Neural crest cell (in vitro differentiated cells): ENCODE measurements around the gene XRRA1. TPM values are rescaled to one million over a fixed set of nuclear protein-coding genes. Genes with fewer than 3 reads are reported as not detected.

Experiments used
- DNase-seq: peaks from one replicate; pipeline ENCODE4 v3.0.0; 2021; ENCODE audit warnings: low read depth, mixed read lengths, low spot score
- H3K27ac Mint-ChIP-seq: one replicate; pipeline ENCODE4 v1.8.0; 2021; ENCODE audit warnings: mild to moderate bottlenecking, mixed read lengths; ENCODE audit not compliant: unreplicated experiment
- H3K27me3 Mint-ChIP-seq: 2 replicates; pipeline ENCODE4 v1.8.0; 2021; ENCODE audit warnings: low read depth, mild to moderate bottlenecking, mixed read lengths
- H3K36me3 Mint-ChIP-seq: 2 replicates; pipeline ENCODE4 v1.8.0; 2021; ENCODE audit warnings: low read depth, mild to moderate bottlenecking, mixed read lengths
- H3K4me1 Mint-ChIP-seq: 2 replicates; pipeline ENCODE4 v1.8.0; 2021; ENCODE audit warnings: mixed read lengths
- H3K4me3 Mint-ChIP-seq: one replicate; pipeline ENCODE4 v1.8.0; 2021; ENCODE audit warnings: mild to moderate bottlenecking, mixed read lengths
- H3K9me3 Mint-ChIP-seq: 2 replicates; pipeline ENCODE4 v1.8.0; 2021; ENCODE audit warnings: mixed read lengths
- total RNA-seq: library from RNA; stranded (reverse); gene quantifications from 2 replicates; pipeline ENCODE4 v1.2.1, GENCODE V29; 2021
- TF ChIP-seq, protein P1 (sequence below): fragments of 200-600 bp; sonication (generic); conservative IDR thresholded peaks from 2 replicates; pipeline ENCODE4 v1.5.0; 2021; ENCODE audit warnings: antibody characterized with exemption, mild to moderate bottlenecking

Gene XRRA1
- total RNA-seq, 1 donor from 2014 or later = 8.3 TPM

DNA sequence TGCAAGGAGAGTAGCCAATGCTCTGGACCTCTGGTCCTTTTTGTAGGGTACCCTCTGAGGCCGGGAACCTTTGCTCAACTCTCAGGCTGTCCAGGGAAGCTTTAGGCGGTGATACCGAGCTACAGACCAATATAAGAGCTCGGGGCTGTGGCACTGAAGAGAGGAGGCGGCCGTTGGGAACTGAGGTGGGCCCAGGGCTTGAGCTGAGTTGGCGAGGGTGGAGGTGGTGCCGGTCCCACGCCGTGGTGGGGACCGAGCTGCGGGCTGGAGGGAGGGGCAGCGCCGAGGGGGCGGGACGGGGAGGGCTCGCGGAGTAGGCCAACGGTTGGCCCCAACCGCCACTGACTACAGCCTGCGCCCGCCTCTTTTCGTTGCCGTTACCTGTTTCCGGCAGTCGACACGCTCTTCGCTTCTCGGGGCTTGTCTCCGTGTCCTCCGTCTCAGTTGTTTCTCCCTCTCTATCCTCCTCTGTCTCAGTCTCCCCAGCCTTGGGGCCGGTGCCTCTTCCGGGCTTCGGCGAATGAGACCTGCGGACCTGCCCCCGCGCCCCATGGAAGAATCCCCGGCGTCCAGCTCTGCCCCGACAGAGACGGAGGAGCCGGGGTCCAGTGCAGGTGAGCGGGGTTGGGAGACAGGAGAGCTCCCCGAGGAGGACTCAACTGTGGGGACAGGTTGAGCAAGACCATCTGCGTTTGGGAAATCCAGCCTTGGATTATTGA lies 39.8 kb upstream of the XRRA1 start, which contains the start of gene NEU3:
Gene NEU3, plus strand, starts transcription at position 393 of the 719 bp plus-strand sequence. Its CDS starts 128 bp downstream, at position 521.
- H3K9me3 Mint-ChIP-seq = no peaks in the 10 kb centered on the region
- TF ChIP-seq, protein P1, sequence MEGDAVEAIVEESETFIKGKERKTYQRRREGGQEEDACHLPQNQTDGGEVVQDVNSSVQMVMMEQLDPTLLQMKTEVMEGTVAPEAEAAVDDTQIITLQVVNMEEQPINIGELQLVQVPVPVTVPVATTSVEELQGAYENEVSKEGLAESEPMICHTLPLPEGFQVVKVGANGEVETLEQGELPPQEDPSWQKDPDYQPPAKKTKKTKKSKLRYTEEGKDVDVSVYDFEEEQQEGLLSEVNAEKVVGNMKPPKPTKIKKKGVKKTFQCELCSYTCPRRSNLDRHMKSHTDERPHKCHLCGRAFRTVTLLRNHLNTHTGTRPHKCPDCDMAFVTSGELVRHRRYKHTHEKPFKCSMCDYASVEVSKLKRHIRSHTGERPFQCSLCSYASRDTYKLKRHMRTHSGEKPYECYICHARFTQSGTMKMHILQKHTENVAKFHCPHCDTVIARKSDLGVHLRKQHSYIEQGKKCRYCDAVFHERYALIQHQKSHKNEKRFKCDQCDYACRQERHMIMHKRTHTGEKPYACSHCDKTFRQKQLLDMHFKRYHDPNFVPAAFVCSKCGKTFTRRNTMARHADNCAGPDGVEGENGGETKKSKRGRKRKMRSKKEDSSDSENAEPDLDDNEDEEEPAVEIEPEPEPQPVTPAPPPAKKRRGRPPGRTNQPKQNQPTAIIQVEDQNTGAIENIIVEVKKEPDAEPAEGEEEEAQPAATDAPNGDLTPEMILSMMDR = no peak
- peaks cover 15% of the 10 kb centered on the region for H3K4me1 Mint-ChIP-seq
- peak; percentile 44 for DNase-seq
- H3K27me3 Mint-ChIP-seq = no peaks in the 10 kb centered on the region
- H3K27ac Mint-ChIP-seq = no peak within 1 kb of the TSS
- H3K36me3 Mint-ChIP-seq = no peaks in the 10 kb centered on the region
- peak within 1 kb of the TSS; percentile 92 for H3K4me3 Mint-ChIP-seq

DNA sequence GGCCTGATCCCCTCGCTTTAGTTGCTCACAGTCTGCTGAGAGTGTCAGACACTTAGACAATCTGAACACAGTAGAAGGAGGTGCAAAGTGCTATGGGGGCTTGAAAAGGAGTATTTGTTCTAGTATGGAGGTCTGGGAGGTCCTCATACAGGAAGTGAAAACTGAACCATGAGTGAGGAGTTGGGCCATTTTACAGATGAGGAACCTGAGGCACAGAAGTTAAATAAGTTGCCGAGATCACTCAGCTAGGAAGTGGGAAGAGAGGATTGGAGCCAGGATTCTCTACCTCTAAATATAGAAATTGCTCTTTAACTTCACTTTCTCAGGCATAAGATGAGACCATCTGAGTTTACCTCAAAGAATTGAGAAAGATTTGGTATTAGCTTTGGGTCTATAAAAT lies 35.8 kb upstream of the XRRA1 start:
- no peaks in the 10 kb centered on the region for H3K27me3 Mint-ChIP-seq
- DNase-seq = no peak
- no peak overlapping the region for H3K4me3 Mint-ChIP-seq
- peaks cover 7% of the 10 kb centered on the region for H3K4me1 Mint-ChIP-seq
- TF ChIP-seq, protein P1 = no peak
- H3K27ac Mint-ChIP-seq = no peak overlapping the region
- no peaks in the 10 kb centered on the region for H3K9me3 Mint-ChIP-seq
- H3K36me3 Mint-ChIP-seq = peaks cover 9% of the 10 kb centered on the region

DNA sequence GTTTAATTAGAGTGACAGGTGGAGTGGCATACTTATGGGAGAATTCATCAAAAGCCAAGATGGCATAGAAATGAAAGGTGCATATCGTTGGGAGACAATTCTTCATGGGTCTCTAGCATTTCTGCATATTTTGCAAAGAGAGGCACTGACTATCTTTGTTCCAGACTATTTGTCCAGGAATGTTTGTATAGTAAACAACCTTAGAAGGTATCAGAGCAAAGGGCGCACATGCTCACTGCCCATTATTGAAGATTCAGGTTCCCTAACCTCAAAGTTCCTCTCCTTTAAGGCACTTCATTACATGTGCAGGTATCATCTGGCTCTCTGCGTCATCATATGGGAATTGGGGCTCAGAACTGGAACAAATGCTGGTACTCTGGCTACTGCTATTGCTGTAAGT lies 35.2 kb upstream of the XRRA1 start:
- TF ChIP-seq, protein P1 = no peak
- Mint-ChIP-seq H3K36me3 (peaks cover 9% of the 10 kb centered on the region), H3K27ac (no peak overlapping the region), H3K27me3 (no peaks in the 10 kb centered on the region), H3K9me3 (no peaks in the 10 kb centered on the region), H3K4me1 (peaks cover under 1% of the 10 kb centered on the region), H3K4me3 (no peak overlapping the region)
- no peak for DNase-seq

DNA sequence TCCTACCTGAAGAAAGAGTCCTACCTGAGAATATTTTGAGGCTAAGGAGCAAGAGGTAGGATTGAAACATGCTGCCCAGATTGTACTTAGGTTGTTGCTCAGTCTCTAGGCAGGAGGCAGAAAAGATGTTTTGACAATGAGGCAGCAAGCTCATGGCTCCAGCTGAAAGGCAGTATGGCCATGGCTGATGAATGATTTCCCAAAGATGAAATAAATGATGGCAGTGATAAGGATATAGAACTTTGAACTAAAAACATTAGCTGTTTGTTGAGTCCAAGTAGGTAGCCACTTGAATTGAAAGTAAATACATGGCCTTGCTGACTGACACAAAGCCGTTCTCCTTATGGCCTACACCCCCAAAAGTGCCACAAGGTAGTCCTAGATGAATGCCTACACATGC lies 33.0 kb upstream of the XRRA1 start:
- Mint-ChIP-seq H3K9me3 (no peaks in the 10 kb centered on the region), H3K4me3 (no peak overlapping the region), H3K27ac (no peak overlapping the region), H3K36me3 (peaks cover 9% of the 10 kb centered on the region), H3K27me3 (no peaks in the 10 kb centered on the region), H3K4me1 (no peaks in the 10 kb centered on the region)
- TF ChIP-seq, protein P1 = no peak
- no peak for DNase-seq

DNA sequence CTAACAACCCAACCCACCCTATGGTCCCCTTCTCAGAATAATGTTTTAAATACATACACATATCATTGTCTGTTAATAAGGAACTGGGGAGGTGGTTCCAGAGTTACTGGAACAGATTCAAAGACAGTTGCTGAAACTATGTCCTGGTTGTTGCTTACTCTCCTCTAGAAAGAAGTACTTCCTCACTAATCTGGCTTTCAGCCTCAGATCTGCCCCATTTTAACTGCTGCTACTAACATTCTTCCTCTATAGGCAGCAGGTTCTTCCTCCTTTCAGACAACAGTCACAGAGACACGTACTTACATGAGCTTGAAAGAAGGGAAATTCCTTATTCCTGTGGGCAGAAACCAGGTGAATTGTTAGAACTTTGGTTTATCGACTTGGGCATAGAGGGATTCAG lies 31.7 kb upstream of the XRRA1 start:
- peaks cover 9% of the 10 kb centered on the region for H3K36me3 Mint-ChIP-seq
- no peaks in the 10 kb centered on the region for H3K4me1 Mint-ChIP-seq
- DNase-seq = no peak
- no peaks in the 10 kb centered on the region for H3K9me3 Mint-ChIP-seq
- H3K27ac Mint-ChIP-seq = no peak overlapping the region
- H3K4me3 Mint-ChIP-seq = no peak overlapping the region
- TF ChIP-seq, protein P1 = no peak
- H3K27me3 Mint-ChIP-seq = no peaks in the 10 kb centered on the region
